H9 (cell line): ENCODE measurements around the gene DLG2. TPM values are rescaled to one million over a fixed set of nuclear protein-coding genes. Genes with fewer than 3 reads are reported as not detected.

Experiments used
- DNase-seq: peaks from one replicate; pipeline ENCODE4 v3.0.0-alpha.2; 2017
- H2AFZ ChIP-seq: one replicate; pipeline ENCODE4 v1.6.1; 2013; ENCODE audit warnings: mild to moderate bottlenecking, low read length, control low read depth, moderate library complexity
- H2AK5ac ChIP-seq: 2 replicates; pipeline ENCODE4 v1.6.1; 2013; ENCODE audit warnings: low read length, control low read depth, mixed read lengths; ENCODE audit not compliant: insufficient read length
- H2BK120ac ChIP-seq: one replicate; pipeline ENCODE4 v1.6.1; 2013; ENCODE audit warnings: low read depth, mild to moderate bottlenecking, low read length, control low read depth, inconsistent platforms; ENCODE audit not compliant: poor library complexity, severe bottlenecking
- H2BK12ac ChIP-seq: 2 replicates; pipeline ENCODE4 v1.6.1; 2013; ENCODE audit warnings: low read length, control low read depth, mixed read lengths, low read depth; ENCODE audit not compliant: insufficient read length
- H2BK15ac ChIP-seq: 2 replicates; pipeline ENCODE4 v1.6.1; 2013; ENCODE audit warnings: low read depth, low read length, control low read depth
- H2BK20ac ChIP-seq: one replicate; pipeline ENCODE4 v1.6.1; 2013; ENCODE audit warnings: low read depth, mild to moderate bottlenecking, low read length, control low read depth, inconsistent platforms; ENCODE audit not compliant: poor library complexity, severe bottlenecking
- H2BK5ac ChIP-seq: 2 replicates; pipeline ENCODE4 v1.6.1; 2013; ENCODE audit warnings: low read length, control low read depth, mixed read lengths; ENCODE audit not compliant: insufficient read length
- H3K14ac ChIP-seq: 2 replicates; pipeline ENCODE4 v1.6.1; 2013; ENCODE audit warnings: low read length, control low read depth; ENCODE audit not compliant: insufficient read depth
- H3K18ac ChIP-seq: 2 replicates; pipeline ENCODE4 v1.6.1; 2013; ENCODE audit warnings: low read depth, mild to moderate bottlenecking, mixed read lengths, low read length, control low read depth; ENCODE audit not compliant: insufficient read length
- H3K23ac ChIP-seq: 2 replicates; pipeline ENCODE4 v1.6.1; 2013; ENCODE audit warnings: low read length, control low read depth, mixed read lengths, low read depth; ENCODE audit not compliant: insufficient read length
- H3K23me2 ChIP-seq: 2 replicates; pipeline ENCODE4 v1.6.1; 2013; ENCODE audit warnings: low read depth, mild to moderate bottlenecking, mixed read lengths, low read length, control low read depth; ENCODE audit not compliant: insufficient read length, poor library complexity, severe bottlenecking
- H3K27ac ChIP-seq: 2 replicates; pipeline ENCODE4 v1.5.1; 2013; ENCODE audit warnings: low read length, control low read depth, mixed read lengths, low read depth; ENCODE audit not compliant: insufficient read length
- H3K27me3 ChIP-seq: 2 replicates; pipeline ENCODE4 v1.6.1; 2013; ENCODE audit warnings: low read length, control low read depth, inconsistent platforms; ENCODE audit not compliant: insufficient read depth
- H3K4ac ChIP-seq: 2 replicates; pipeline ENCODE4 v1.6.1; 2013; ENCODE audit warnings: low read depth, mild to moderate bottlenecking, control low read depth, inconsistent platforms, low read length, moderate library complexity
- H3K4me1 ChIP-seq: 2 replicates; pipeline ENCODE4 v1.6.1; 2013; ENCODE audit warnings: low read length, control low read depth, inconsistent platforms; ENCODE audit not compliant: insufficient read depth
- H3K4me2 ChIP-seq: 2 replicates; pipeline ENCODE4 v1.6.1; 2013; ENCODE audit warnings: low read length, control low read depth, mixed read lengths; ENCODE audit not compliant: insufficient read length, insufficient read depth
- H3K56ac ChIP-seq: 2 replicates; pipeline ENCODE4 v1.6.1; 2013; ENCODE audit warnings: low read depth, mild to moderate bottlenecking, mixed read lengths, low read length, control low read depth; ENCODE audit not compliant: insufficient read length
- H3K79me1 ChIP-seq: 2 replicates; pipeline ENCODE4 v1.6.1; 2013; ENCODE audit warnings: low read depth, mild to moderate bottlenecking, moderate library complexity, low read length, control low read depth, inconsistent platforms; ENCODE audit not compliant: insufficient read depth, poor library complexity, severe bottlenecking
- H3K79me2 ChIP-seq: 2 replicates; pipeline ENCODE4 v1.6.1; 2013; ENCODE audit warnings: low read length, control low read depth, inconsistent platforms; ENCODE audit not compliant: insufficient read depth
- H3K9ac ChIP-seq: 2 replicates; pipeline ENCODE4 v1.6.1; 2013; ENCODE audit warnings: low read length, control low read depth, mixed read lengths; ENCODE audit not compliant: insufficient read length; ENCODE audit errors: extremely low read depth
- H3K9me3 ChIP-seq: one replicate; pipeline ENCODE4 v1.6.1; 2013; ENCODE audit warnings: low read depth, low read length, inconsistent platforms; ENCODE audit not compliant: control insufficient read depth
- H3T11ph ChIP-seq: one replicate; pipeline ENCODE4 v1.6.1; 2013; ENCODE audit warnings: mild to moderate bottlenecking, low read length, control low read depth, inconsistent platforms
- H4K20me1 ChIP-seq: one replicate; pipeline ENCODE4 v1.6.1; 2013; ENCODE audit not compliant: control insufficient read depth, insufficient read length, insufficient read depth
- H4K5ac ChIP-seq: 2 replicates; pipeline ENCODE4 v1.6.1; 2013; ENCODE audit warnings: low read depth, mild to moderate bottlenecking, mixed read lengths, low read length, control low read depth; ENCODE audit not compliant: insufficient read length
- H4K8ac ChIP-seq: replicated peaks from 2 replicates; pipeline ENCODE4 v1.6.1; 2013; ENCODE audit warnings: low read length, control low read depth, mixed read lengths, low read depth; ENCODE audit not compliant: insufficient read length
- H4K91ac ChIP-seq: 2 replicates; pipeline ENCODE4 v1.6.1; 2013; ENCODE audit warnings: low read depth, mild to moderate bottlenecking, moderate library complexity, mixed read lengths, low read length, control low read depth; ENCODE audit not compliant: insufficient read length
- H3K27ac Mint-ChIP-seq, 3 experiments: 2 replicates in 2 of 3; 3 replicates in 1 of 3; pipeline ENCODE4 v1.8.0; 2020 to 2021; ENCODE audit warnings: mixed read lengths in 3 of 3, mild to moderate bottlenecking in 1 of 3, moderate library complexity in 1 of 3
- H3K27me3 Mint-ChIP-seq: 2 replicates; pipeline ENCODE4 v1.8.0; 2021; ENCODE audit warnings: low read depth, mild to moderate bottlenecking, moderate library complexity, mixed read lengths
- H3K36me3 Mint-ChIP-seq, 3 experiments: 2 replicates in 2 of 3; 3 replicates in 1 of 3; pipeline ENCODE4 v1.8.0; 2020 to 2021; ENCODE audit warnings: low read depth in 3 of 3, mixed read lengths in 3 of 3; ENCODE audit not compliant: insufficient read depth in 1 of 3
- H3K4me1 Mint-ChIP-seq, 2 experiments: 2 replicates each; pipeline ENCODE4 v1.8.0; 2020; ENCODE audit warnings: mixed read lengths in 2 of 2
- H3K4me3 Mint-ChIP-seq, 2 experiments: 2 replicates in 1 of 2; 3 replicates in 1 of 2; pipeline ENCODE4 v1.8.0; 2020 to 2021; ENCODE audit warnings: mild to moderate bottlenecking in 2 of 2, mixed read lengths in 2 of 2, moderate library complexity in 1 of 2
- H3K9me3 Mint-ChIP-seq, 2 experiments: 2 replicates in 1 of 2; 3 replicates in 1 of 2; pipeline ENCODE4 v1.8.0; 2020; ENCODE audit warnings: mild to moderate bottlenecking in 2 of 2, mixed read lengths in 2 of 2, moderate library complexity in 1 of 2
- total RNA-seq: library from RNA; stranded (reverse); gene quantifications from 2 replicates; pipeline ENCODE4 v1.2.1, GENCODE V29; 2021
- TF ChIP-seq, protein P1 (sequence below): fragments of 200-600 bp; sonication (generic); conservative IDR thresholded peaks from 3 replicates; pipeline ENCODE4 v1.8.0; 2021; ENCODE audit warnings: antibody characterized with exemption, mild to moderate bottlenecking

DLG2 gene
- total RNA-seq, 1 experiment from 2014 or later, result 8.0 TPM

DNA sequence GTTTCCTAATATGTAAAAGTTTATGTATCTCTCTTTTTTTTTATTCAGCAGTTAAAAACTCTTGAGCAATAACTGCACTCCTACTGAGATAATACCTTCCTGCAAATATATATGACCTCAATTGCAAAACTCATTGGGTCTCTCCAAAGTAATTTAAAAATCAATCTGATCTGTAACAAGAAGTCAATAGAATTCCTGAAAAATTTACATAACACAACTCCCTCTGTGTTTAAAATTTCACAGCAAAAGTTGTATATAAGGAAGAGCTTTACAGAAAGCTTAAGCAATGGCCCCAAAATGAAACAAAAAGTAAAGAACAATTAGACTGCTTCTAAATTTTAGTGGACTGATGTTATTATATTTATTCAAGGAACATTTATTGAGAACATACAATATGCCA lies 313.4 kb downstream of the DLG2 start:
- Histone ChIP-seq H3K56ac (no peak overlapping the region), H3K4me2 (no peak overlapping the region), H3T11ph (no peak overlapping the region), H2BK120ac (no peak overlapping the region), H3K9me3 (no peaks in the 10 kb centered on the region), H3K23ac (no peak overlapping the region), H4K5ac (no peak overlapping the region), H3K18ac (no peak overlapping the region), H2AK5ac (no peak overlapping the region), H2AFZ (no peak overlapping the region), H2BK15ac (no peak overlapping the region), H3K4ac (no peak overlapping the region), H3K27me3 (no peaks in the 10 kb centered on the region), H3K23me2 (no peaks in the 10 kb centered on the region), H2BK5ac (no peak overlapping the region), H3K79me2 (no peaks in the 10 kb centered on the region), H3K9ac (no peak overlapping the region), H3K27ac (no peak overlapping the region), H4K91ac (no peak overlapping the region), H2BK20ac (no peak overlapping the region), H2BK12ac (no peak overlapping the region), H3K79me1 (no peaks in the 10 kb centered on the region), H4K20me1 (no peaks in the 10 kb centered on the region), H4K8ac (no peak overlapping the region), H3K4me1 (no peaks in the 10 kb centered on the region), H3K14ac (no peak overlapping the region)
- H3K27me3 Mint-ChIP-seq, result no peaks in the 10 kb centered on the region
- no peaks in the 10 kb centered on the region for H3K9me3 Mint-ChIP-seq
- DNase-seq, result no peak
- H3K27ac Mint-ChIP-seq, result peak overlapping the region in 2 of 3 experiments; percentile 11 to 49; a peak in 2 of 7 replicates
- TF ChIP-seq, protein P1, sequence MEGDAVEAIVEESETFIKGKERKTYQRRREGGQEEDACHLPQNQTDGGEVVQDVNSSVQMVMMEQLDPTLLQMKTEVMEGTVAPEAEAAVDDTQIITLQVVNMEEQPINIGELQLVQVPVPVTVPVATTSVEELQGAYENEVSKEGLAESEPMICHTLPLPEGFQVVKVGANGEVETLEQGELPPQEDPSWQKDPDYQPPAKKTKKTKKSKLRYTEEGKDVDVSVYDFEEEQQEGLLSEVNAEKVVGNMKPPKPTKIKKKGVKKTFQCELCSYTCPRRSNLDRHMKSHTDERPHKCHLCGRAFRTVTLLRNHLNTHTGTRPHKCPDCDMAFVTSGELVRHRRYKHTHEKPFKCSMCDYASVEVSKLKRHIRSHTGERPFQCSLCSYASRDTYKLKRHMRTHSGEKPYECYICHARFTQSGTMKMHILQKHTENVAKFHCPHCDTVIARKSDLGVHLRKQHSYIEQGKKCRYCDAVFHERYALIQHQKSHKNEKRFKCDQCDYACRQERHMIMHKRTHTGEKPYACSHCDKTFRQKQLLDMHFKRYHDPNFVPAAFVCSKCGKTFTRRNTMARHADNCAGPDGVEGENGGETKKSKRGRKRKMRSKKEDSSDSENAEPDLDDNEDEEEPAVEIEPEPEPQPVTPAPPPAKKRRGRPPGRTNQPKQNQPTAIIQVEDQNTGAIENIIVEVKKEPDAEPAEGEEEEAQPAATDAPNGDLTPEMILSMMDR, result no peak
- no peak overlapping the region for H3K4me3 Mint-ChIP-seq
- peaks cover 25 to 27% of the 10 kb centered on the region in 2 experiments for H3K4me1 Mint-ChIP-seq
- H3K36me3 Mint-ChIP-seq, result no peaks in the 10 kb centered on the region
